GM18511 (cell line): ENCODE measurements around the gene KIF11.
A peak's percentile ranks its signal among the peaks of the same experiment; 100 is the strongest.

Experiments used
- ATAC-seq: cut with Tn5 transposase; IDR thresholded peaks from one replicate; pipeline ENCODE4 v1.9.1; 2021; ENCODE audit warnings: mild to moderate bottlenecking, moderate library complexity; ENCODE audit not compliant: unreplicated experiment

Gene KIF11

DNA sequence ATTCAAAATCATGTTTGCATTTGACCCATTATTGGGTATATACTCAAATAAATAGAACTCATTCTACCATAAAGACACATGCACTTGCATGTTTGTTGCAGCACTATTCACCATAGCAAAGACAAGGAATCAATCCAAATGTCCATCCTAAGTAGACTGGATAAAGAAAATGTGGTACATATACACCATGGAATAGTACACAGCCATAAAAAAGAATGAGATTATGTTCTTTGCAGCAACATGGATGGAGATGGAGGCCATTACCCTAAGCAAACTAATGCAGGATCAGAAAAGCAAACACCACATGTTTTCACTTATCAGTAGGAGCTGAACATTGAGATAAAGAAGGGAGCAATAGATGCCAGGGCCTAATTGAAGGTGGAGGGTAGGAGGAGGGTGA, 84.8 kb downstream of the KIF11 start:
- no peak for ATAC-seq

DNA sequence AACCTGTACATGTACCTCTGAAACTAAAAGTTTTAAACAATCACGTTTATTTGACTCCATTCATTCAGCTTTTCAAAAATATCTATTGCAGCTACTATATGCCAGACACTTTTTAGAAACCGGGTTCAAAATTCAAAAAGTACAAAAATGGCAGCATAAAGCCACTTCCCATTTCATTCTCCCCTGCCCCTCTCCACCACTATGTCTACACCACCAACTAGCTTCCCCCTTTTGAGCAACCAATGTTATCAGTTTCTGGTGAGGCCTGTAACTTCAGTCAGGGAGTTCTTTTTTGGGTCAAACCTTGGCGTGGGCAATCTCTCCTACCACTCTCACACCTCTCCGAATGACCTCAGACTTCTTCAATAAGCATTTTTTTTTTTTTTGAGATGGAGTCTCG, 85.3 kb downstream of the KIF11 start:
- no peak for ATAC-seq

DNA sequence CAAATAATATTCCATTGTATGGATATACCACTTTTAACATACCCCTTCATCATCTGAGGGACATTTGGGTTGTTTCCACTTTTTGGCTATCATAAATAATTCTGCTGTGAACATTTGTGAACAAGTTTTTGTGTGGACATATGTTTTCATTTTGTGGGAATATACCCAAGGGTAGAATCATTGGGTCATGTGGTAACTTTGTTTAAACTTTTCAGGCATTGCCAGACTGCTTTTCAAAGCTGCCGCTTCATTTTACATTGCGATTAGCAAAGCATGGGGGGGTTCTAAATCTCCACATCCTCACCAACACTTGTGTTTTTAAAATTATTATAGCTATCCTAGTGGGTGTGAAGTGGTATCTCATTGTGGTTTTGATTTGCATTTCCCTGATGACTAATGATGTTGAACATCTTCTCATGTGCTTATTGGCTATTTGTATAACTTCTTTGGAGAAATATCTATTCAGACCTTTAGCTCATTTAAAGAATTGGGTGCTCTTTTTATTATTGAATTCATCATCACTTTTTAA, 88.4 kb downstream of the KIF11 start:
- no peak for ATAC-seq

GRCh38 chr10:92688573-92688926, 95.6 kb downstream of the KIF11 start:
- ATAC-seq: no peak

GRCh38 chr10:92688927-92689662, 96.2 kb downstream of the KIF11 start:
- peak; percentile 27 for ATAC-seq

DNA sequence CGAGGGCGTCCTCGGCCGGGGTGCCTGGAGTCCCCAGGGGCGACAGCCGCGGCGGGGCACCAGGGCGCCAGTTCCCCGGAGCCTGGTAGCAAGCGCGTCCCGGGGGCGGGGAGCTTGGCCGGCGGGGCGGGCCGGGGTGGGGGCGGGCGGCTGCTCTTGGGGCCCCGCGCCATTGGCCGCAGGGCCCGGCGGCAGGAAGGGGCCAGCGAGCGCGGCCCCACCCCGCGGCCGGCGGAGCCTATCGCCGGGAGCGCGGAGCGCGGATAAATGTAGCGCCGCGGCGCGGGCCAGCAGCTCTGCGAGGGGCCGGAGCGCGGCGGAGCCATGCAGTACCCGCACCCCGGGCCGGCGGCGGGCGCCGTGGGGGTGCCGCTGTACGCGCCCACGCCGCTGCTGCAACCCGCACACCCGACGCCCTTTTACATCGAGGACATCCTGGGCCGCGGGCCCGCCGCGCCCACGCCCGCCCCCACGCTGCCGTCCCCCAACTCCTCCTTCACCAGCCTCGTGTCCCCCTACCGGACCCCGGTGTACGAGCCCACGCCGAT, 96.8 kb downstream of the KIF11 start, which contains the start of gene HHEX:
Gene HHEX (plus strand): TSS at position 293 of the 548 bp plus-strand sequence. CDS start 32 bp downstream, at position 325.
- peak; percentile 67 for ATAC-seq

DNA sequence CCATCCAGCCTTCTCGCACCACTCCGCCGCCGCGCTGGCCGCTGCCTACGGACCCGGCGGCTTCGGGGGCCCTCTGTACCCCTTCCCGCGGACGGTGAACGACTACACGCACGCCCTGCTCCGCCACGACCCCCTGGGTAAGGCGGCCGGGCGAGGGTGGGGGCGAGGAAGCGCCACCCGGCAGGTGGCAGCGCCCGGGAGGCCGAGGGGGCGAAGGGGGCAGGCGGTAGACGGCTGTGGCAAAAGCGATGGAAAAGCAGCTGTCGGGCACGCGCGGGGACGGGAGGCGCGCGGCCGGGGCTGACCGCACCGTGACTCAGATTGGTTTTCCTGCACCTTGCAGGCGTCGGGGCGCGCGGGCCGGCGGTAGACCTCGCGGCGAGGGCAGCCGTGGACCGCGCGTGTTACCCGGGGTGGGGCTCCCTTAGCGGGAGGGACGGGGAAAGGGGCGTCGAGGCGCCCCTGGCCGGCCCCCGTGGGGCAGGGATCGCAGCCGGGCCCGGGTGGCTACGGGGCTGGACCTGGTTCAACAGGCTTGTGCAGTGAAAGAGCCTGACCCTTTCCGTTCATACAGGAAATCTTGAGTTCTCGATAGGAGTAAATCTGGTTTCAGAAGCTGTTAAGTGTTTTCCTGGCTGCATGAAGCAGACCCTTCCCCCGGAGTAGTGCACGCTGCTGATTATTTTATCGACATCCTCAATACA, 97.4 kb downstream of the KIF11 start:
- peak; percentile 44 for ATAC-seq

GRCh38 chr10:92690915-92691590, 98.1 kb downstream of the KIF11 start:
- ATAC-seq: no peak

GRCh38 chr10:92691591-92692079, 98.7 kb downstream of the KIF11 start:
- ATAC-seq: no peak

GRCh38 chr10:92692080-92692671, 99.2 kb downstream of the KIF11 start:
- no peak for ATAC-seq

GRCh38 chr10:92692697-92693533, 100.0 kb downstream of the KIF11 start:
- ATAC-seq: no peak

- ATAC-seq: no peak
These were observed 100.6 kb downstream of the KIF11 start for GRCh38 chr10:92693534-92693893.

DNA sequence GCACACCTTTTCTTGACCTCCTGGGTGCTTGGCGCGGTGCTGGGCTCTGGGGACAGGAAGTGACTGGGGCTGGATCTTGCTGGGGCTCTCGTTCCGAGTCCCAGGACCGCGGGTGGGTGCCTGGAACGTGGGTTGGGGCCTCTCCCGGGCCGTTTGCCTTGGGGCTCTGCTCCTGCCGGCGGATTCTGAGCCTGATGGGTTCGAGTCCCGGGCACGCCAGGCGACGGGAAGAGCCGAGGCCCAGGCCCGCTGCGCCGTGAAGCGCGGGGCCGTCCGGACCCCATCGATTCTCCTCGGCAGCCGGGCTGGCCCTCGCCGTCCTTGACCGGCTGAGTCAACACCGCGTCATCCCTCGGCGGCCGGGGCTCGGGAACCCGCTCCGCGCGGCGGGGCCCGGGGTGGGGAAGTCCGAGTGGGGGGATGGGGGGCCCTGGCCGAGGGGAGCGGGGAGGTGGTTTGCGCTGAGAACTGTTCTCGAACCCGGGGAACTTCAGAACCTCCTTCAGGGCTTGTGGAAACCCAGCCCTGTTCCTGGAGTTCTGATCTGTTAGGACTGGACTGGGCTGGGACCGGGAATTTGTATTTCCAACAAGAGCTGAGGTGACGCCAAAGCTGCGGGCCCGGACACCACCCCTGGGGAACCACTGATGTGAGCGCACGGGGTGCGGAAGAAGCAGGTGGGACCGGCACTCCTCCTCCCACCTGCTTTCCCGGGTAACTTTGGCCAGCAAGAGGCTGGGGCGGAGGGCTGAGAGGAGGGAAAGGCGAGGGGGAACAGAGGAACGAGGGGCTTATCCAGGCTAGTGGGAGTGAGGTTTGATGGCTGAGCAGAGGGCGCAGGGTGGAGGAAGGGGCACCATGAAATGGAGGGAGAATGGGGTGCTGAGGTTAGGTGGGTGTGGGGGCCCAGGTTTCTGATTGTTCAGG, 103.0 kb downstream of the KIF11 start:
- no peak for ATAC-seq

GRCh38 chr10:92696606-92697383, 103.9 kb downstream of the KIF11 start:
- ATAC-seq: no peak

DNA sequence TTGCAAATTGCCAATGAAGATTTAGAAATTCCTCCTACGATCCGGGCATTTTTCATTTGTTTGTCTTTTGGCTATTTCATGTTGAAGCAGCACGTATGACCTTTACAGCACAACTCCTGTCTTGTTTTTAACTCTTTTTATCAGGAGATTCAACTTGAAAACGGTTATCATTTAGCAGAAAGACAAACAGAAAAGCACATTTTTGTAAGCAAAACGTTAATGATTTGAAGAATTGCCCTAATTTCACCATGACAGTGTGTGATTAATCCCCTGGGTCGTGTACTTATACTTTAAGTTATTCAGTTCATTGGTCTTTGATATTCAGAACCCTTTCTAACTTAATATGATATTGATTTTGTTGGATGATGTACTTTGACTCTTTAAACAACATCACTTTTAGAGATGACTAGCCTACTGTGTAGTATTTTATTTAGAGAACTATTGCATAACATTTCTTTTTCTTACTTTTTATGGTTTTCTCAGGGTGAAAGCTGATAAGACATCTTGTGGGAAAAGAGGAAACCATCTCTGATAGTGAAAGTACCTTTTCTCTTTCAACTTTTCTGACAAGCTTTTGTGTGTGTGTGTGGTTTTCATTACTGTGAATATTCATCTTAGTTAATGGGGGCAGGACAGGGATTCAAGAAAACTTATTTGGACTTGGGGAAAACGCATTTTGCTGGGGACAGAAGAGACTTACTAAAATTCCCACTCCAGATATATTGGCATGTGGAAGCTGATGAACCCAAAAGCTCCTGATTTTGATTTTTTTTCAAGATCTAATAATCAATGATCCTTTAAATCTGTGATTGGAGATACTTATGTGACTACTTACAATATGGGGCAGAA, 105.0 kb downstream of the KIF11 start:
- ATAC-seq: no peak

GRCh38 chr10:92699193-92699517, 106.2 kb downstream of the KIF11 start:
- no peak for ATAC-seq
